C1 segment of cervical spinal cord (tissue), 14 donors: Measurements from ENCODE around the gene DCC.
A peak's percentile ranks its signal among the peaks of the same experiment; 100 is the strongest.
"Not testable (repeated sequence)": the region's sequence is repeated elsewhere in the genome, so short reads cannot be mapped to it uniquely, and the experiment has no call there.

Experiments used
- DNase-seq, 14 donors: peaks; one replicate each; lab custom pipeline; 2025; lab: John Stamatoyannopoulos, UW

The DCC gene

DNA sequence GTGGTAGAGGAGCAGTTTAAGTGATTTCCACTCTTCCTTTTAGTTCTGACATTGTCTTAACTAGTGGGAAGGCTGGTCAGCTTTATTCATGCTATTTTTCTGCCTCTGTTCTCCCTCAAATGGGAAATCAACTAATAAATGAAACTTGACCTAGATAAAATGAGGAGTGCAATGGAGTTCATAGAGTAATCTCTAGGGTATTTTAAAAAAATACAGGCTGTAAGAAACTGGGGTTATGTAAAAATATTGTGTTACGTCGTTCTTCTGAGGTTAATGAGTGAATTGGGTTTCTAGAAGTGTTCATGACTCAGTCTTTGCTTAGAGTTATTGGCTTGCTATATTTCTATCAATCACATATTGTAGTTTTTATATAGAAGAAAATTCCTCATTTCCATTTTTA is 1150.0 kb downstream of the DCC start:
- DNase-seq: no peak

DNA sequence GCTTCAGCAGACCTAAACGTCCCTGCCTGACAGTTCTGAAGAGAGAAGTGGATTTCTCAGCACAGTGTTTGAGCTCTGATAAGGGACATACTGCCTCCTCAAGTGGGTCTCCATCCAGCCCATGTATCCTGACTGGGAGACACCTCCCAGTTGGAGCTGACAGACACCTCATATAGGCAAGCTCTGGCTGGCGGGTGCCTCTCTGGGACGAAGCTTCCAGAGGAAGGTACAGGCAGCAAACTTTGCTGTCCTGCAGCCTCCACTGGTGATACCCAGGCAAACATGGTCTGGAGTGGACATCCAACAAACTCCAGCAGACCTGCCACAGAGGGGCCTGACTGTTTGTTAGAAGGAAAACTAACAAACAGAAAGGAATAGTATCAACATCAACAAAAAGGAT is 1156.0 kb downstream of the DCC start:
- no peak for DNase-seq

DNA sequence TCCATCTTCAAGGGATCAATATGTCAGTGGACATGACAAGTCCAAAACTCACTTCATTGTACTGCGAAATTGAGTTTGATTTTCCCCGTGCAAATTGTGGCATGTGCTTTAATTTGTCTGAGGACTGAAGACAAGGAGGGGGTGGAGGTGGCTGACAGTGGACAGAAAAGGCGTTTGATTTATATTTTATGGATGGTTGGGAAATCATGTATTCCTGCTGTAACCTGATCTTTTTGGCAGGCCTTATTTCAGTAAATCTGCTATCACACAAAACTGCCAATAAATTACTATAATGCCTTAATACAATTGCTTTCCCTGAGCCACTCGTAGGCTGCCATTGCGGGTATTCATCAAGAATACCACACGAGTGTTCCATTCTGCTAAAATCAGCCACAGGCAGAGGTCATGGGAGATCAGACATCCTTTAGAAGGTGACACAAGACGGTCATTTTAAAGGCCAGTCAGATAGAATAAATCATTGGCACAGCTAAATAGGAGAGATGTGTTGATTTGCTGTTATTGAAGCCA is 1164.0 kb downstream of the DCC start:
- no peak for DNase-seq

- no peak for DNase-seq
Measured at GRCh38 chr18:53508529-53508928, 1168.5 kb downstream of the DCC start.

- DNase-seq: no peak
Measured at GRCh38 chr18:53509886-53510285, 1169.9 kb downstream of the DCC start.

GRCh38 chr18:53511725-53512124 is 1171.7 kb downstream of the DCC start:
- not testable (repeated sequence) for DNase-seq

DNA sequence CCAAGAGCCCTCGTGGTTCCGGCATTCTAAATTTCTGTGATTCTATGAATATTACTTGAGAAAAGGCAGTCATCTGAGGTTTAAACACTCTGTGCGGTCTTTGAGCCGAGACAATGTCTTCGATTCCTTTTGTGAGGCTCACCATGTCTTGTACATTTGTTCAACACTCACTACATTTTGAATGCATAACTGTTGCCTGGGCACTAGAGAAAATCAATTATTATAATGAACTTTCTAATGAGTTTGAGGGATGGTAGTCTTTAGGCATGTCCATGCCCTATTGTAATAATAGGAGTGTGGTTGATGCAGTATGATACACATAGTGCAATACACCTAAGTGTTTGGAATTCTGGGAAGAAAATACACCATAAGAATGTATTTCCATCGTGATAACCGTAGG is 1181.1 kb downstream of the DCC start:
- no peak for DNase-seq

DNA sequence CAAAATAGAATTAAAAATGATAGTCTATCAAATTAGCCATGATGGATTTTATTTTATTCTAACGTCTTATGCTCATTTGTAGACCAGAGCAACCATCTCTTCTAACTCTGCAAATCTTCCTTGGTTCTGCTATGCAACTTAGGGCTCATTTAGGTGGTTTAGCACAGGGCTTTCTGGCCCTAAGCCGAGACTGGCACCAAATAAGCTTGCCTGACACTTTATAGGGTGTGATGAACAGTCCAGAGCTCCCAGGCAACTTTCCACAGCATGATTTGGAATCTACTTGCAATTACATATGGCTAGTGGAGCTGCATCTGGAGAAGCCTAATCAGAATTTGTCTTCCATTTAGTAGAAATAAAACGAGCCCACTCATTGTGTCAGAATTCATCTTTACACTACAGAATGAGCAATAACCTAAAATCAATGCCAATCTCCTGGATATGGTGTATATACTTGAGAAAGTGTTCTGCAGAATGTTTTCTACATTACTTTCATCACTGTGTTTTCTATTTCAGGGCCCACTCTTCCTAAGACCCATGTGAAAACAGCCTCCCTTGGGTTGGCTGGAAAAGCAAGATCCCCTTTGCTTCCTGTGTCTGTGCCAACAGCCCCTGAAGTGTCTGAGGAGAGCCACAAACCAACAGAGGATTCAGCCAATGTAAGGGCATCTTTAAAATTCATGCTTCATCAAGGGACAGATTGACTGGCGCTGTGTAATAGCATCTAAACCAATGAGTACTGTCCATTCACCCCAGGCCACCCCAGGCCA is 1186.3 kb downstream of the DCC start:
- no peak for DNase-seq

GRCh38 chr18:53527365-53527764 is 1187.4 kb downstream of the DCC start:
- no peak for DNase-seq

- no peak for DNase-seq
Measured at GRCh38 chr18:53531187-53531586, 1191.2 kb downstream of the DCC start.

DNA sequence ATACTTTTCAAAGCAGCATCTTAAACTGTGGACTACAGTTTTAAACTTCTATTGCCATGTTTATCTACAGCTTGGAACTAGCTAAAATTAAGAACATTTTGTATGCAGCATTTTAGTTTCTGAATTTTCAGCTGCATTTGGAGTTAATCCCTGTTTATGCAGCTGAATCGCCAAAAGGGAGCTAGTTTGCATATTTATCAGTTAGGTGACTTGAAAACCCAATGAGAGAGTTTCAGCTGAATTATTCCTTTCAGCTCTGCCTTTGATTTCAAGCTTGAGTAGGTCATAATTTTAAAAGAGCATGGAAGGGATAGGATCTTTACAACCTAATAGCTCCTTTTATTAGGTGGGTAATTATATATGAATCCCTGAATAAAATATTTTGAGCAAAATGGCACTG is 1191.9 kb downstream of the DCC start:
- DNase-seq: no peak

DNA sequence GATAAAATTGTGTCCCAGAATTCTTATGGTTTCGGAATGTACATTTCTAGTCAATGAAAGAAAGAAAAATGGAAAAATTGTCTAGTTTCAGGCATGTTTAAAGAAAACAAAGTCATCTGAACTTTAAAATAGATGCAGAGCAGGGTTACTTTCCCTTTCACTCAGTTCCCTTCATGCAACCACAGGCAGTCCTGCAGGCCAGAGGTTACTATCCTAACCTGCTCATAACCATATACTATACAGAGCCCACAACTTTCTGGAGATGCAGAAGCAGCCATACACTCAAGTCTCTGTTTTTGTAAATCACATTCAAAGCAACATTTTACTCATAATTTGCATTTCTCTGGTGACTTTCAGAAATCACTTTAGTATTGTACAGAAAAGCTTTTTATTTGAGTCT is 1194.2 kb downstream of the DCC start:
- DNase-seq: no peak

DNA sequence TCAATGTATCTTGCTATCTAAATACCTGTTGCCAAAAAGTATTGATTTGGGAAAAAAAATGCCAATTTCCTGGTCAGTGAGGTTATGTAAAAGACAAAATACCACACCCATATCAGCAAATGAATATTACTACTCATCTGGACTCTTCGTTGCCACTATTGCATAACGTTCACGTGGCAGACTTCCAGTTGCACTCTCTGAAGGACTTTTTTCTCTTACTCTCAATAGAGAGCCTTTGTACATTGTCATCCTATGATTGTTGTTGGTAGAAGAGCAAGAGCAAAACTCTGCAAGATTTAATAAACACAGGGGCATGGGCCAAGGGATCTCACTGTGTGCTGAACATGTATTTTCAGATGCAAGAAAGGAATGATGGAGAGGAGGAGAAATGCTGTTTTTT is 1194.7 kb downstream of the DCC start:
- peak in 6 of 14 donors; percentile 13 to 54 (median 26) for DNase-seq

DNA sequence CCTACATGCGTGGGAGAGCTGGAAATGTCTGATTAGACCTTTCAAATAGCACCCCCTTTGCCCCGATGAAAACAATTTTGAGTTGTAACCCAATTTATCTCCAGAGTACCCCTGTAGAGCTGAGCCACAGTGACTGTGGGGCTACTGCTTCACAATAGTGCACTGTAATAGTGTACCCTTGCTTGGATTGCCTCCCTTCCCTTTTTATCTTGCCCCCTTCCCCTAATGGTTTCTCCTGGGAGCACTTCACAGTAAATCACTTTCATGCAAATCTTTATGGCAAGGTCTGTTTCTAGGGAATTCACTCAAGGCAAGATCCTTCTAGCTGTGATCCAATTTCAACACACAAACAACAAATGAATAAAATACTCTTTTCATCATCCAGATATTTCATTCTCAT is 1196.9 kb downstream of the DCC start:
- no peak for DNase-seq

GRCh38 chr18:53541924-53542323 is 1201.9 kb downstream of the DCC start:
- no peak for DNase-seq

GRCh38 chr18:53543711-53544110 is 1203.7 kb downstream of the DCC start:
- no peak for DNase-seq

DNA sequence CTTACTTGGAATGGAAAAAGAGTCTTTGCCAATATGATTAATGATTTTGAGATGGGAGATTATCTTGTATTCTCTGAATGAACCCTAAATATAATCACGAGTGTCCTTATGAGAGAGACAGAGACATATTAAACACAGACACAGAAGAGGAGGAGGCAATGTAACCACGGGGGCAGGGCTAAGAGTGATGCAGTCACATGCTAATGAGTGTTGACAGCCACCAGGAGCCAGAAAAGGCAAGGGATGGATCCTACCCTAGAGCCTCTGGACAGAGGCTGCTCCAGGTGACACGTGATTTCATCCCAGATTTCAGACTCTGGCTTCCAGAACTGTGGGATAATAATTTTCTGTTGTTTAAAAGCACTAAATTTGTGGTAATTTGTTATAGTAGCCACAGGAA is 1204.9 kb downstream of the DCC start:
- DNase-seq: no peak

DNA sequence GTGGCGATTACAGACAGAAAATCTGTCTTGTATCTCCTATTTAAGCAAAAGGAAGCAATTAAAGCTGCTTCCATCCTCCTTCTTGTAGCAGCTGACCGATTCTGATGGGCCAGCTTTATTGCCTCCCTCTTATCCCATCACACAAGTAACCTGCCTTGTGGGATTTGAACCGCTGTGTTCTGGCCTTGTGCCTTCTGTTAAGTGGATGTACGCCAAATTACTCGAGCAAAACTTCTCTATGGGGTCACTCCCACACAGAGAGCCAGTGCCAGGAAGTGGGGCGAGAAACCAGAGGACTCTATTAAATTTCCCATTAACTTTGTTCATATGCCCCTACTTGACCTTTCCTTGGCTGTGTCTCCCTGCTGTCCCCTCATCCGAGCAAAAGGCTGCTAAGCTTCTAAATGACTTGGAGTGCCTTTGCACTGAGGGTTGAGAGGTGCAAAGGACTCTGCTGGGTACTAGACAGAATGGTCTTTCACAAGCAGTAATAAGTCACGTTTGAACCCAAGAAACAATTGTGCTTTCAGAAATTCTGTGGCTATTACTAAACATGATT is 1212.0 kb downstream of the DCC start:
- DNase-seq: no peak

- no peak for DNase-seq
Measured at GRCh38 chr18:53553030-53553429, 1213.0 kb downstream of the DCC start.

GRCh38 chr18:53556450-53556849 is 1216.5 kb downstream of the DCC start:
- no peak for DNase-seq

DNA sequence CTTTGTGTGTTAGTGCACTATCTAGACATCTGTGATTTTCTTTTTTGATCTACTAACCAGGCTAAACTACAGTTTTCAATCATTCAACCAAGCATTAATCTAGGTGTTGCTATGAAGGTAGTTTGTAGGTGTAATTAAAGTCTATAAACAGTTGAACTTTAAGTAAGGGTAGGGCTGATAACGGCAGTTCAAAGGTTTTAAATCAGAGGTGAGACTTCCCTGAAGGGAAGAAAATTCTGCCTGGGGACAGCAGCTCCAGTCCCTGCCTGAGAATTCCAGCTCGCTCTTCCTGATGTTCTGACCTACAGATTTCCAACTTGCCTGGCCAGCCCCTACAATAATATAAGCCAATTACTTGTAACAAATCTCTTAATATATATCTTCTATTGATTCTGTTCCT is 1220.5 kb downstream of the DCC start:
- no peak for DNase-seq

DNA sequence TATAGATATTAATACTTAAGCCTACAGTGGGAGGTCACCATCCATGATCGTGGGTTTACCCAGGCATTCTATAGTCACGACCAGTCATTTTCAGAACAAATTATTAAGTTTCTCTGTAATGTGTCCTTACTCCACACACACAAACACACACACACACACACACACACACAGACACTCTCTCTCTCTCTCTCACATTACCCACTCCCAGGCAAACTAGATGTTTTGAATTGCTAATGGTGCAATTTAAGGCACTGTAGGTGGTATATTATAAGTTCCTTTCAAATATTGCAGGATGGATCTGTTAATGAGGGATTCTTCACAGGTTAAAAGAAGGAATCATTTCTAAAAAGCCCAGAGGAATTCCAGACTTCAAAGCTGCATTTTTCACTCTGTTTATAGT is 1226.6 kb downstream of the DCC start:
- DNase-seq: no peak

DNA sequence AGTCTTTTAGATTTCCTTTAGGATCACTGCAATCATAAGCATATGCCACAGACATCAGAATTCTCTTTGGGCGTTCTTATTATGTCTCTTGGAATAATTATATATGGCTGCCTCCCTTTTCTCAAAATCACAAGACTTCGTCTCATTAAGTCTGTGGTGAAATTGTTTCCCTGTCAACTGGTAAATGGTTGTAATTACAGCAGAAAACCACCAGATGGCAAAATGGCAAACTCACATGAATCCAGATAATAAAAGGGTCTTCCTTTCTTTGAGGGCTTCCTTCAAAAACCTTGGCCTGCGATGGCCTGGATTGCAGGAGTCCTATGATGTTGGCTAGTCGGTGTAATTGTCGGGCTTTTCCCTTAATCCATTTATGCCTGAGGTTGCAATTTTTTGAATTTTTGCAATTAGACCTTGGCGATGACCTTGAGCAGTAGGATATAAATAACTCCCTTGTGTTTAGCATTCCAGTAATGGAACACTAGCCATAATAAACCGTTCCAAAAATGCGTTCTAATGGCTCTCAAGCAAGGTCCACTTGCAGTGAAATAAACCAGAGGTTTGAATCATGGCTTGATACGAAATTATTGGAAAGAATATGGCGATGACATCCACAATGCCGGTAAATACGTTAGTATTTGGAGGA is 1228.1 kb downstream of the DCC start:
- DNase-seq: no peak
